ENCODE data around the gene MTHFD1L. TPM values are rescaled to one million over a fixed set of nuclear protein-coding genes. Genes with fewer than 3 reads are reported as not detected.
A peak's percentile ranks its signal among the peaks of the same experiment; 100 is the strongest.

The MTHFD1L gene
- total RNA-seq, 2 experiments from 2014 or later: 51.6 to 54.6 TPM

DNA sequence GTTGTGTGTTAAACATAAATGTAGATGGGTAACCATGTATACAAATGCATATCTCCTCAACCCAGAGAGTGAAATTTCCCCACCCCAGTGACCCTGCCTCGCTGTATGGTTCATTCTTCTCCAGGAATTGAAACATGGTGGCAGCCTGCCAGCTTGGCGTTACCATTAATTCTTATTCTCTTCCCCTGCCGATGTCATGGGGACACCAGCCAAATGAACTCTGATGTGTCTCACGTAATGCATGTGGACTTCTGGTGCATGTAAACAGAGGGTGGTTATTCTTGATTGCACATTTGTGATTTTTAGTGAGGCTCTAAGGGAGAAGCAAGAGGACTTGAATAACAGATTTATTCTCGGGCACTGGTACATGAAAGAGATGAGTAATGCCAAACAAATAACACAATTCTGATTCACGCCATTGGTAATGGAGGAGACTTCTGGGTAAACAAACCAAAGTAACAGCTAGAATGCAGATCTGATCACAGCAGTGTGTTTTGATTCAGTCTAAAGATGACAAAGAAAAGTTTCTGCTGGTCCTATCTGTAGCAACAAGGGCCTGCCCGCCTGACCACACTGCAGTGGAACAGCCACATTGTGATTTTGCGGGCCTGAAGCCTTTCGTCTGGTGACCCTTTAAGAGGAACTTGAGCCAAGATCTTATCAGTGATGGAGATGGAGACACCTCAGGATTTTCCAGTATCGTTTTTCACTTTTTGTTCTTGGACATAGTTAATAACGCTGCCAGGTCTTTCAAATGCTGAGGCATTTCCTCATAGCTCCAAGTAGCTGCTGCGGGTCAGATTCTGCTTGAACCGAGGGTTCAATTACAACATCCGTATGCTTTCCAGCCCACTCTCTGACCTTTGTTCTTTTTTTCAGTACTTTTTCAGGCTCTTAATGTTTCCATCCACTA is 202.4 kb downstream of the MTHFD1L start:
- POLR2A ChIA-PET: no interaction called here
- H3K27me3 Mint-ChIP-seq: no peaks in the 10 kb centered on the region
- peak; percentile 5 for DNase-seq
- H3K4me1 Mint-ChIP-seq: no peaks in the 10 kb centered on the region
- H3K4me3 Mint-ChIP-seq: no peak overlapping the region
- peaks cover 39% of the 10 kb centered on the region for H3K36me3 Mint-ChIP-seq (ENCODE audit: low read depth)
- CTCF ChIA-PET: no interaction called here
- no peaks in the 10 kb centered on the region for H3K9me3 Mint-ChIP-seq
- no peak overlapping the region for H3K27ac Mint-ChIP-seq

GRCh38 chr6:151068761-151069312 is 203.3 kb downstream of the MTHFD1L start:
- no peaks in the 10 kb centered on the region for H3K9me3 Mint-ChIP-seq
- H3K27me3 Mint-ChIP-seq: no peaks in the 10 kb centered on the region
- DNase-seq: no peak
- ChIA-PET POLR2A (no interaction called here), CTCF (no interaction called here)
- no peak overlapping the region for H3K27ac Mint-ChIP-seq
- H3K4me3 Mint-ChIP-seq: no peak overlapping the region
- H3K36me3 Mint-ChIP-seq (ENCODE audit: low read depth): peaks cover 41% of the 10 kb centered on the region
- H3K4me1 Mint-ChIP-seq: no peaks in the 10 kb centered on the region

- peak; percentile 15 for DNase-seq
- CTCF ChIA-PET: no interaction called here
- POLR2A ChIA-PET: no interaction called here
- no peaks in the 10 kb centered on the region for H3K27me3 Mint-ChIP-seq
- H3K4me1 Mint-ChIP-seq: no peaks in the 10 kb centered on the region
- no peak overlapping the region for H3K27ac Mint-ChIP-seq
- H3K4me3 Mint-ChIP-seq: no peak overlapping the region
- H3K9me3 Mint-ChIP-seq: no peaks in the 10 kb centered on the region
- H3K36me3 Mint-ChIP-seq (ENCODE audit: low read depth): peaks cover 44% of the 10 kb centered on the region
Observed at GRCh38 chr6:151069641-151070040, 204.1 kb downstream of the MTHFD1L start.

DNA sequence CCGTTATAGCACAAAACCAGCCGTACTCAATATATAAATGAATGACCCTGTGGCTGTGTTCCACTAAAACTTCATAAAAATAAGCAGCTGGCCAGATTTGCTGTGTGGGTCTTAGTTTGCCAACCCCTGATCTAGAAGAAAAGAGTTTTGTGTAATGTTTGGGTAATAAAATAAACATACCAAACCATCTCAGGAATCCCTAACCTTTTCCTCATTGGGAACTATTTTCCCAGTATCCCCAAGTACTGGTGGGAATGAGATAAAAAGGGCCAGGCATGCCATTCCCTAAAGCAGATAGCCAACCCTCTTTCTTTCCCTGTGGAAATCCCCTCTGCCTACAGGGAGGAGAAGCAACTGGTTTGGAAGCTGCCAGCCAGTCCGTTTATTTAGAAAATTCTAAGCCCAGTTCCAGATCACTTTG is 205.1 kb downstream of the MTHFD1L start:
- Mint-ChIP-seq H3K27me3 (no peaks in the 10 kb centered on the region), H3K4me3 (no peak overlapping the region), H3K9me3 (no peaks in the 10 kb centered on the region), H3K4me1 (no peaks in the 10 kb centered on the region), H3K36me3 (ENCODE audit: low read depth) (peaks cover 43% of the 10 kb centered on the region), H3K27ac (no peak overlapping the region)
- peak; percentile 3 for DNase-seq
- POLR2A ChIA-PET: no interaction called here
- CTCF ChIA-PET: no interaction called here

- no peaks in the 10 kb centered on the region for H3K27me3 Mint-ChIP-seq
- H3K9me3 Mint-ChIP-seq: no peaks in the 10 kb centered on the region
- no peak overlapping the region for H3K27ac Mint-ChIP-seq
- no peak overlapping the region for H3K4me3 Mint-ChIP-seq
- H3K4me1 Mint-ChIP-seq: no peaks in the 10 kb centered on the region
- peaks cover 39% of the 10 kb centered on the region for H3K36me3 Mint-ChIP-seq (ENCODE audit: low read depth)
- POLR2A ChIA-PET: no interaction called here
- DNase-seq: no peak
- CTCF ChIA-PET: no interaction called here
Observed at GRCh38 chr6:151071295-151071694, 205.8 kb downstream of the MTHFD1L start.

- H3K27ac Mint-ChIP-seq: no peak overlapping the region
- H3K36me3 Mint-ChIP-seq (ENCODE audit: low read depth): peaks cover 31% of the 10 kb centered on the region
- DNase-seq: no peak
- no peaks in the 10 kb centered on the region for H3K4me1 Mint-ChIP-seq
- H3K27me3 Mint-ChIP-seq: no peaks in the 10 kb centered on the region
- CTCF ChIA-PET: interaction anchor here (0.9 kb wide), 1 partner anchor 22 kb away, joined by 3 read pairs; no protein-coding TSS in a partner anchor
- POLR2A ChIA-PET: no interaction called here
- peaks cover 2% of the 10 kb centered on the region for H3K9me3 Mint-ChIP-seq
- H3K4me3 Mint-ChIP-seq: no peak overlapping the region
Observed at GRCh38 chr6:151073146-151073545, 207.6 kb downstream of the MTHFD1L start.

DNA sequence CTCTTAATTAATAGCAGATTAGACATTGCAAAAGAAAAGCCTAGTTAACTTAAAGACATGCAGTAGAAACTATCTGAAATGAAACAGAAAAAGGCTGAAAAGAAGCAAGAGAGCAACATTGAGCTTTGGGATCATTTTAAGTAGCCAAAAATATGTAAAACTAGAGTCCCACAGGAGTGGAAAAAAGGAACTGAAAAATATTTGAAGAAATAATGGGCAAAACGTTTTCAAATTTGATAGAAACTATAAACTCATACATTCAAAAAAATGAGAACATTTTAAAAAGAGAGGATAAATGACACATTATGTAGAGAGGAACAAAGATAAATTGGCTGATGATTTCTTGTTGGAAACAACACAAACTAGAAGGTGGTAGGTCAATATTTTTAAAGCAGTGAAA is 208.2 kb downstream of the MTHFD1L start:
- Mint-ChIP-seq H3K27me3 (no peaks in the 10 kb centered on the region), H3K4me1 (no peaks in the 10 kb centered on the region), H3K27ac (no peak overlapping the region), H3K4me3 (no peak overlapping the region), H3K36me3 (ENCODE audit: low read depth) (peaks cover 33% of the 10 kb centered on the region), H3K9me3 (peaks cover 2% of the 10 kb centered on the region)
- POLR2A ChIA-PET: no interaction called here
- no peak for DNase-seq
- CTCF ChIA-PET: no interaction called here

DNA sequence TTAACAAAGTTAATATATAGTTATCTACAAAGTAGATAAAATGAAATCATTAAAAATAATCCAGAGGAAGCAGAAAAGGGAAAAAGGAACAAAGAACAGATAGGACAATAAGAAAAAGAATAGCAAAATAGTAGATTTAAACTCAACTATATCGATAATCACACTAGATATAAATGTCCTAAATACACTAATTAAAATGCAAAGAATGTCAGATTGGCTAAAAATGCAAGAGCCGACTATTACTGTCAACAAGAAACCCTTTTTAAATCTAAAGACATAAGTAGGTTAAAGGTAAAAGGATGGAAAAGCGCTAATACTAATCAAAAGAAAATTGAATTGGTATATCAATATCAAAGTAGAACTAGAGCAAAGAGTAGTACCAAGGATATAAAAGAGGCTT is 209.5 kb downstream of the MTHFD1L start:
- Mint-ChIP-seq H3K4me3 (no peak overlapping the region), H3K4me1 (no peaks in the 10 kb centered on the region), H3K27ac (no peak overlapping the region), H3K27me3 (no peaks in the 10 kb centered on the region), H3K9me3 (peaks cover 2% of the 10 kb centered on the region), H3K36me3 (ENCODE audit: low read depth) (peaks cover 29% of the 10 kb centered on the region)
- no peak for DNase-seq
- POLR2A ChIA-PET: no interaction called here
- CTCF ChIA-PET: no interaction called here

GRCh38 chr6:151075527-151075926 is 210.0 kb downstream of the MTHFD1L start:
- Mint-ChIP-seq H3K9me3 (peaks cover 2% of the 10 kb centered on the region), H3K4me1 (no peaks in the 10 kb centered on the region), H3K36me3 (ENCODE audit: low read depth) (peaks cover 32% of the 10 kb centered on the region), H3K4me3 (no peak overlapping the region), H3K27me3 (no peaks in the 10 kb centered on the region), H3K27ac (no peak overlapping the region)
- ChIA-PET POLR2A (no interaction called here), CTCF (no interaction called here)
- DNase-seq: no peak

DNA sequence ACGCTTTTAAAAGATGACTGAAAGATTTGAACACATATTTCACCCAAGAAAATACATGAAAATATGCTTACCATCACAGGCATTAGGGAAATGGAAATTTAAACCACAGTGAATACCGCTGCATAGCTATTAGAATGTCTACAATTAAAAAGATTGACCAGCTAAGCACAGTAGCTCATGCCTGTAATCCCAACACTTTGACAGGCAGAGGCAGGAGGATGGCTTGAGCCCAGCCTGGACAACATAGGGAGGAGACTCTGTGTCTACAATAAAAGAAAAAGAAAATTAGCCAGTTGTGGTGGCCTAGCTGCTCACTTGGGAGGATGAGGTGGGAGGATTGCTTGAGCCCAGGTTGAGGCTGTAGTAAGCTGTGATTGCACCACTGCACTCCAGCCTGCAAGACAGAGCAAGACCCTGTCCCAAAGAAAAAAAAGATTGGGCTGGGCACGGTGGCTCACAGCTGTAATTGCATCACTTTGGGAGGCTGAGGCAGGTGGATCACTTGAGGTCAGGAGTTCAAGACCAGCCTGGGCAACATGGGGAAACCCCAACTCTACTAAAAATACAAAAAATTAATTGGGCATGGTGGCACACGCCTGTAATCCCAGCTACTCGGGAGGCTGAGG is 210.5 kb downstream of the MTHFD1L start:
- peaks cover 32% of the 10 kb centered on the region for H3K36me3 Mint-ChIP-seq (ENCODE audit: low read depth)
- POLR2A ChIA-PET: no interaction called here

GRCh38 chr6:151078655-151079054 is 213.2 kb downstream of the MTHFD1L start:
- POLR2A ChIA-PET: no interaction called here
- H3K27ac Mint-ChIP-seq: no peak overlapping the region
- H3K36me3 Mint-ChIP-seq (ENCODE audit: low read depth): peaks cover 26% of the 10 kb centered on the region
- peaks cover 3% of the 10 kb centered on the region for H3K4me1 Mint-ChIP-seq
- H3K4me3 Mint-ChIP-seq: no peak overlapping the region
- H3K9me3 Mint-ChIP-seq: peaks cover 2% of the 10 kb centered on the region
- no peaks in the 10 kb centered on the region for H3K27me3 Mint-ChIP-seq
- DNase-seq: no peak
- CTCF ChIA-PET: interaction anchor here (2.0 kb wide), 1 partner anchor 245 kb away, joined by 7 read pairs; no protein-coding TSS in a partner anchor

More for the DNA sequence above, 210.5 kb downstream of the MTHFD1L start:
- Mint-ChIP-seq H3K27me3 (no peaks in the 10 kb centered on the region), H3K4me1 (no peaks in the 10 kb centered on the region), H3K9me3 (peaks cover 2% of the 10 kb centered on the region), H3K27ac (no peak overlapping the region), H3K4me3 (no peak overlapping the region)
- CTCF ChIA-PET: no interaction called here
- no peak for DNase-seq

DNA sequence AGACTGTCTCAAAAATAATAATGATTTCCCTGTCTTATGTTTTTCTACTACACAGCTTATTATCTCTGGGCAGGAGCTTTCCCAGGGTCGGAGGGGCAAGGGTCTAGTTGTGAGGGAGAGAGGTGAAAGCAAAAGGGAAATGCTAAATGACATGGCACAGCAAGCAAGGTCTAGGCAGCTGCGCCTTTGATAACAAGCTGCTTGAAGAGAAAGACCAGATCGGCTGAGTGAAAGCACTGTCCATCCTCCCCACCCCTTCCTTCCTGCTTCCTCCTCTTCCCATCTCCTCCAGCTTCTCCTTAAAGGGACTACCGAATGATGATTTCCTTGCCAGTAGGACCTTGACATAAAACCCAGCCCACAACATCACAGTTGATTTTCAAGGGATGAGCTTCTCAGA is 216.2 kb downstream of the MTHFD1L start:
- Mint-ChIP-seq H3K36me3 (ENCODE audit: low read depth) (peaks cover 16% of the 10 kb centered on the region), H3K27me3 (no peaks in the 10 kb centered on the region), H3K27ac (no peak overlapping the region), H3K9me3 (peaks cover 2% of the 10 kb centered on the region), H3K4me1 (peaks cover 3% of the 10 kb centered on the region), H3K4me3 (no peak overlapping the region)
- DNase-seq: no peak
- CTCF ChIA-PET: no interaction called here
- POLR2A ChIA-PET: interaction anchor here (0.8 kb wide), 1 partner anchor 17 kb away, joined by 3 read pairs; no protein-coding TSS in a partner anchor

DNA sequence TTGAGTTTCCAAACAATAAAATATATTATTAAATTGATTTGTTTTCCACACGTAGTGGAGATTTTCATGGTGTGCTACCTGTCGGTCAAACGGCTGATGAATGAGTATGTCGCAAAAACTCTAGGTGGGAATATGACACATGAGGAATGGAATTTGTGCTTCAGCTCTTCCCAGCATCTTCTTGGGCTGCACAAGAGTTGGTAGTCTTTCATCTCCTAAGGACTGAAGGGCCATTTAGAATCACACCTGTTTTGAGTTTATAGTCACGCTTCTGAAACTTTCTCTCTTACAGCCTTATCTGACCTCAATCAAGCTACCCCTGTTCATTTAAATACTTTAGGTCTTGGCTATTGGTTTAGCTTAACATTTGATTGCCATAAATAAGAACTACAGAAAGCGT is 216.6 kb downstream of the MTHFD1L start:
- no peak overlapping the region for H3K27ac Mint-ChIP-seq
- peaks cover 16% of the 10 kb centered on the region for H3K36me3 Mint-ChIP-seq (ENCODE audit: low read depth)
- peaks cover under 1% of the 10 kb centered on the region for H3K9me3 Mint-ChIP-seq
- peaks cover 3% of the 10 kb centered on the region for H3K4me1 Mint-ChIP-seq
- H3K4me3 Mint-ChIP-seq: no peak overlapping the region
- no peak for DNase-seq
- CTCF ChIA-PET: no interaction called here
- POLR2A ChIA-PET: interaction anchor here (0.8 kb wide), 1 partner anchor 16 kb away, joined by 3 read pairs; no protein-coding TSS in a partner anchor
- no peaks in the 10 kb centered on the region for H3K27me3 Mint-ChIP-seq
